Adrenal gland (tissue), 5 donors: ENCODE measurements around the gene DOCK4.

Experiments
- POLR2A ChIP-seq, 2 donors: fragments of 450-650 bp; IDR thresholded peaks; one replicate each; pipeline ENCODE4 v1.6.1; 2017; ENCODE audit warnings: antibody characterized with exemption in 2 of 2, mild to moderate bottlenecking in 2 of 2, moderate library complexity in 1 of 2
- TF ChIP-seq, protein P1 (sequence below), 6 experiments: fragments of 450-650 bp in 4 of 6; fragments of 200-600 bp in 2 of 6; sonication (generic) in 1 of 6; IDR thresholded peaks; 1 replicate in 5 of 6; 2 replicates in 1 of 6; pipeline versions ENCODE4 v1.5.1 to v1.8.0; 2016 to 2021; ENCODE audit warnings: antibody characterized with exemption in 6 of 6, mild to moderate bottlenecking in 2 of 6, moderate library complexity in 1 of 6
- donor health status: DM: no; HTN: no; CAD: no.

GRCh38 chr7:111772716-111773115, 433.5 kb downstream of the DOCK4 start:
- TF ChIP-seq, protein P1, sequence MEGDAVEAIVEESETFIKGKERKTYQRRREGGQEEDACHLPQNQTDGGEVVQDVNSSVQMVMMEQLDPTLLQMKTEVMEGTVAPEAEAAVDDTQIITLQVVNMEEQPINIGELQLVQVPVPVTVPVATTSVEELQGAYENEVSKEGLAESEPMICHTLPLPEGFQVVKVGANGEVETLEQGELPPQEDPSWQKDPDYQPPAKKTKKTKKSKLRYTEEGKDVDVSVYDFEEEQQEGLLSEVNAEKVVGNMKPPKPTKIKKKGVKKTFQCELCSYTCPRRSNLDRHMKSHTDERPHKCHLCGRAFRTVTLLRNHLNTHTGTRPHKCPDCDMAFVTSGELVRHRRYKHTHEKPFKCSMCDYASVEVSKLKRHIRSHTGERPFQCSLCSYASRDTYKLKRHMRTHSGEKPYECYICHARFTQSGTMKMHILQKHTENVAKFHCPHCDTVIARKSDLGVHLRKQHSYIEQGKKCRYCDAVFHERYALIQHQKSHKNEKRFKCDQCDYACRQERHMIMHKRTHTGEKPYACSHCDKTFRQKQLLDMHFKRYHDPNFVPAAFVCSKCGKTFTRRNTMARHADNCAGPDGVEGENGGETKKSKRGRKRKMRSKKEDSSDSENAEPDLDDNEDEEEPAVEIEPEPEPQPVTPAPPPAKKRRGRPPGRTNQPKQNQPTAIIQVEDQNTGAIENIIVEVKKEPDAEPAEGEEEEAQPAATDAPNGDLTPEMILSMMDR (IDR thresholded peaks at IDR 0.05): no peak
- no peak for TF ChIP-seq POLR2A (IDR thresholded peaks at IDR 0.05)
